ENCODE results near the gene POLR1B.
A peak's percentile ranks its signal among the peaks of the same experiment; 100 is the strongest.
"Not testable (repeated sequence)": the region's sequence is repeated elsewhere in the genome, so short reads cannot be mapped to it uniquely, and the experiment has no call there.

The POLR1B gene

GRCh38 chr2:112540906-112541305, 1.4 kb upstream of the POLR1B start:
- DNase-seq (ENCODE audit: low read depth in 2 of 2): no peak

- DNase-seq (ENCODE audit: low read depth in 2 of 2): no peak
These were observed 746 bp upstream of the POLR1B start for GRCh38 chr2:112541315-112542122.

DNA sequence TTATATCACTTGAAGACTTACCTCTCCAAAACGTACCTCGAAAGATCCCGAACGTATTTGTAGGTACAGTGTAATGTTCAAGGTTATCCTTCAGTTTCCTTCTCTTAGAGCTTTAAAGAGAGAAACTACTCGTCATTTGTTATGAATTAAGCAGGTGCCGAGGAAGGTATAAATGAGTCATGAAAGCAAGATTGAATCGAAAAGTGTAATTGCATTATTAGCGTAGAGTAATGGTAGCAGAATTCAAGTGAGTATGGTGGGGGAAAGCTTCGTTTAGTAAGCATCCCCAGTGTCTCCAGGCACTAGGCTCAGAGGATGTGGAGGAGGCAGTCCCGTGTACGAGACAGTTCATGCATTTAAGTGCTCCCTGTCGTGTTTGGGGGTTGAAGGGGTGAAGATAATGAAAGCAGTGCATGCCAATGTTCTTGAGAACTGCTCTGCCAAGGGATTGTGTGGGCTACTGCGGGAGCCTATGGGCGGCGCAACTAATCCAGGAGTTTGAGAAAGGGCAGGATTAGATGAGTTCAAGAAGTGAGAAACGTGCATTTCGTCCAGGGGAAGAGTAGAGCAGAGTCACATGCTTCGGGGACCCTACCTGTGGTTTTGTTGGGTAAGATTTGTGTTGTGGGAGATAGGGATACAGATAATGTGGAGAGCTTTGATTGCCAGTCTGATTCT, 858 bp downstream of the POLR1B start:
- no peak for DNase-seq (ENCODE audit: low read depth in 2 of 2)

- DNase-seq (ENCODE audit: low read depth in 2 of 2): no peak
These were observed 5.1 kb downstream of the POLR1B start for GRCh38 chr2:112547333-112547732.

- DNase-seq (ENCODE audit: low read depth in 2 of 2): no peak
These were observed 6.7 kb downstream of the POLR1B start for GRCh38 chr2:112548980-112549379.

DNA sequence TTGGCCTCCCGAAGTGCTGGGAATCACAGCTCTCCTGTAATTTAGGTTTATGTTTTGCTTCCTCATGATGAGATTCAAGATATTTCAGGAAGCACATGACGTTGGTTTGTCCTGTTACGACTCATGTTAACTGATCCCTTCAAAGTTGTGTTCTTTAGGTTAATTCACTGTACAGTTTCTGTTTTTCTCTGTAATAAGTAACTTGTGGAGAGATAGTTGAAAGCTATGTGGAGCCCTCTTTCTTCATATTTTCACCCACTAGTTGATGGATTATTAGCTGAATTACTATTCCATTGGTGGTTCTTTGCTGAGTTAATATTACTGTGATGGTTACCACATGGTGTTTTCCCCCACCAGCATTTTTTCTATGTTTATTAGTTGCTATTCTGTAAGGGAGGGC, 23.8 kb downstream of the POLR1B start:
- DNase-seq (ENCODE audit: low read depth in 2 of 2): no peak

GRCh38 chr2:112566508-112566907, 24.2 kb downstream of the POLR1B start:
- DNase-seq (ENCODE audit: low read depth in 2 of 2): not testable (repeated sequence)

DNA sequence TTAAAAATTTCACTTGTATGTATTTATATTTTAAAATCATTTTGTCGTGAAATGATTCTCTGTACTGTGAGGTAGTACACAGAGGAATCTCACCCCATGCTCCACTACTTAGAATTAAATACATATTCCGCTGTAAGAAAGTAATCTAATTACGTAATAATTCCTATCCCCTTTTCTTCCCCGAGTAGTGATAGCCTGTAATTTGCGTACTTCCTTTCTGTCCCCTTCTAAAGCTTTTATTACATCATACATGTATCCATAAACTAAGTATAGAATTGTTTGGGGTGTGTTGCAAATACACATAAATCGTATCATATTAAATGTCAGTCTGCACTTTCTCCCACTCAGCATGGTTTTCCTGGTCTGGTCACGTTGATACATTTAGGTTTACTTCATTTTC, 29.7 kb downstream of the POLR1B start:
- DNase-seq (ENCODE audit: low read depth in 2 of 2): no peak

DNA sequence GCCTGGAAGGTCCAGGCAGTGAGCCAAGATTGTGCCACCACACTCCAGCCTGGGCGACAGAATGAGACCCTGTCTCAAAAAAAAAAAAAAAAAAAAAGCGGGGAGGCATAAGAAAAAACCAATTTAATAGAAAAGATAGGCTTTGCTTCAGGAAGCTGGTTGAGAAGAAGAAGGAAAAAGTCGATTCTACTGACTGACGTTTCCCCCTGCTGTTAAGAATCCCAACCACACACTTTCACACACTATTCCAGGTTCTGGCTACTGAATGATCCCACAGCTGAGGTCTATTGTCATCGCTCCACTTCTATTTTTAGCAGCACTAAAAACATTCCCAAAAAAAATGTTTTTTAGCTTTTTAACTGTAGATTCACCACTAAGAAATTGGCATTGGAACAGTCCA, 35.5 kb downstream of the POLR1B start:
- DNase-seq (ENCODE audit: low read depth in 2 of 2): no peak

- no peak for DNase-seq (ENCODE audit: low read depth in 2 of 2)
These were observed 37.0 kb downstream of the POLR1B start for GRCh38 chr2:112579241-112579640.

GRCh38 chr2:112580084-112580483, 37.8 kb downstream of the POLR1B start:
- DNase-seq (ENCODE audit: low read depth in 2 of 2): no peak

DNA sequence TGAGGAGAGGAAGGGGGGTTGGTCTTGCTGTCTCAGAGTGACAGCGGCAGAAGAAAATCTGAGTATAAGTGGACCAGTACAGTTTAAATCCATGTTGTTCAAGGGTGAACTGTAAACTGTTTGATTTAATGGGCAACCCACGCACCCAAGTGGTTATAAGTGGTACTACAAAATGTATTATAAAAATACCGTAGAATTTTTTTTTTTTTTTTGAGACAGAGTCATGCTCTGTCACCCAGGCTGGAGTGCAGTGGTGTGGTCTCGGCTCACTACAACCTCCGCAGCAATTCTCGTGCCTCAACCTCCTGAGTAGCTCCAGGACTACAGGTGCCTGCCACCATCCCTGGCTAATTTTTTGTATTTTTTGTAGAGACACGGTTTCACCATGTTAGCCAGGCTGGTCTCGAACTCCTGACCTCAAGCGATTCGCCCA, 40.1 kb downstream of the POLR1B start:
- DNase-seq (ENCODE audit: low read depth in 2 of 2): peak in 1 of 2 donors; percentile 8

DNA sequence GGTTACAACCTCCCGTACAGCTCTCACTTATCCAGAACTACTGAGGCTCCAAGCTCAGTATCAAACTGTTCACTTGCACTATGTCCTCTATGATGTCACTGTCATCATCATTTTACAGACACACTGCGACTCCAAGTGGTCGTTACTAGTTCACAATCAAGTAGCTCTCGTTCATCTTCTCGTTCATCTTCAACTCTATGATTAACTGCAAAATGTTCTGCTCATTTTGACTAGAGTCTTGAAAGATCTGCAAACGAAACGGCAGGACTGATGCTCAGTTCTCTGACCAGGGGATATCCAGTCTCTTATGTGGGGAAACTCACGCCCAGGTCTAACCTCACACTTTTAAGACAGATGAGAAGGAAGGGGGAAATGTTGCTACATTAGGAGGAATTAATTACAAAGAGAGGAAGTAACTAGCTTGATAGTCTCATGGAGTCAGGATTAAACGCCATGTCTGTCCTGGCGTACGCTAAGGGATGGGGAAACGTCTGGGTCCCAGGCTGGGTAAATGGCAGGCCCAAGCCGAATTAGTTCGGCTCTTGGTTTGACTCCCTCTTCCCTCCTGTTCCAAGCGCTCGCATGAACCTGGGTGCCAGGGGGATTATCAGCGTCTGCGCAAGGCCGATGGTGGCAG, 41.4 kb downstream of the POLR1B start:
- DNase-seq (ENCODE audit: low read depth in 2 of 2): no peak

GRCh38 chr2:112584134-112584890, 42.0 kb downstream of the POLR1B start, which contains the start of gene CHCHD5:
Gene CHCHD5, plus strand, starts transcription at chr2:112584609. Its CDS starts 39 bp downstream, at chr2:112584648.
- DNase-seq (ENCODE audit: low read depth in 2 of 2): peak; percentile 81 to 90

DNA sequence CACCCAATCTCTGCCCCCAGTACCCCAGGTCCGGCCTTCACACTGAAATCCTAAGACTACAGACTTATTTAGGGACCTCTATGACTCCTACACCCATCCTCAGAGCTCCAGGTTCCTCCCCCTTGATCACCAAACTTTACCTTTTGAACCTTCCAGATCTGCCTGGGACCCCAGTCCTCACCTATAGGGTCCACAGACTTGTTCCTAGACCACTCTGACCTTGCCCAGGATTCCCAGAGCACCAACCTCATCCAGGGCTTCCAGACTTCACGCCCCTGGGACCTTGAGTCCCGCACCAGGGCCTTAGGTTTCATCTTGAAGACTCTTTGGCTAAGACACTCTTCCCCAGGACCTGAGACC, 42.6 kb downstream of the POLR1B start:
- no peak for DNase-seq (ENCODE audit: low read depth in 2 of 2)

GRCh38 chr2:112585400-112585799, 43.1 kb downstream of the POLR1B start:
- DNase-seq (ENCODE audit: low read depth in 2 of 2): no peak

DNA sequence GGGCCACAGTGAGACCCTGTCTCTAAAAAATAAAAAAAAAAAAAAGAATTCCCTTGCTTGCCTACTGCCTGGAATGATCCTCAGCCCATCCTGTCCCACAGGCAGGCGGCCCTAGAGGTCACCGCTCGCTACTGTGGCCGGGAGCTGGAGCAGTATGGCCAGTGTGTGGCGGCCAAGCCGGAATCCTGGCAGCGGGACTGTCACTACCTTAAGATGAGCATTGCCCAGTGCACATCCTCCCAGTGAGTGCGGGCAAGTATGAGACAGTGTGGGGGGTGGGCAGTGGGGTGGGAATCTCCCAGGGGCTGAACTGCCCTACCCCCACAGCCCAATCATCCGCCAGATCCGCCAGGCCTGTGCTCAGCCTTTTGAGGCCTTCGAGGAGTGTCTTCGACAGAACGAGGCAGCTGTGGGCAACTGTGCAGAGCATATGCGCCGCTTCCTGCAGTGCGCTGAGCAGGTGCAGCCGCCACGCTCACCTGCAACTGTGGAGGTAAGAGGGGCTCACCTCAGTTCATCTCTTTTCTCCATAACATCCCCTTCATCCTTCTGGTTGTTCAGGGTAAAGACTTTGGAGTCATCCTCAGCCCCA, 43.7 kb downstream of the POLR1B start:
- no peak for DNase-seq (ENCODE audit: low read depth in 2 of 2)

DNA sequence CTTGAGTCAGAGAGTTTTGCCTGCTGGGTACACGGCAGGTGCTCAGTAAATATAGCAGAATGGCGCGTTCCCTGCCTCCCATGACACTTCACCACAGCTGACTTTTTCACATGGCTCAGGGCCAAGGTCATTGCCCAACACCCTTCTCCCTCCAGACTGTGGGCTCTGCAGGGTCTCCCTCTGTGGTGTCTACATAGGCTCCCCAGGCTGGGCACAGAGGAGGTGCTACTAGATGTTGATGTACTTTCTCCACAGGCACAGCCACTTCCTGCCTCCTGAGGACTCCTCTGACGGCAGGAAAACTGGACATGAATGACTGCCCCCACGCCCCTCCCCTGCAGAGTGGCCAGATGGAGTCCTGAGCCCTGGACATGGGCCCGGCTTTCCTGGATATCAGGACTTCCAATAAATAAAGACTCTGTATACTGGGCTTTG, 46.4 kb downstream of the POLR1B start:
- DNase-seq (ENCODE audit: low read depth in 2 of 2): no peak

DNA sequence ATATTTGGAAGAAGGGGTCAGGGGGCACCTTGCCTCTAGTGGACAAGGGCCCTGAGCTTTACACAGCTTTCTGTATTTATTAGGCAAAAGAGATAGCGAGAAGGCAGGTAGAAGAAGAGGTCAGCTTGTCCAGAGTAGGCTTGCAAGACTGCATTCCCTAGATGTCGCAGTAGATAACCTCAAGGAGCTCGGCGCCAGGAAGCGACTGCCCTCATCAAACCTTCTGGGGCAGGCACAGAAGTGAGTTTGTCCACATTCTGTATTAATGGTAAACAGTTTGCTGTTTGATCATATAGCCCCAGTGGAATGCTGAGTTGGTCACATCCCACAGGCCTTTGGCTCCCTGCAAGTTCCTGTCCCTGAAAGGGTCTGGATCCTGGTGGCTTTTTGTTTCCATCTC, 49.1 kb downstream of the POLR1B start:
- no peak for DNase-seq (ENCODE audit: low read depth in 2 of 2)

GRCh38 chr2:112593736-112594135, 51.5 kb downstream of the POLR1B start:
- no peak for DNase-seq (ENCODE audit: low read depth in 2 of 2)

DNA sequence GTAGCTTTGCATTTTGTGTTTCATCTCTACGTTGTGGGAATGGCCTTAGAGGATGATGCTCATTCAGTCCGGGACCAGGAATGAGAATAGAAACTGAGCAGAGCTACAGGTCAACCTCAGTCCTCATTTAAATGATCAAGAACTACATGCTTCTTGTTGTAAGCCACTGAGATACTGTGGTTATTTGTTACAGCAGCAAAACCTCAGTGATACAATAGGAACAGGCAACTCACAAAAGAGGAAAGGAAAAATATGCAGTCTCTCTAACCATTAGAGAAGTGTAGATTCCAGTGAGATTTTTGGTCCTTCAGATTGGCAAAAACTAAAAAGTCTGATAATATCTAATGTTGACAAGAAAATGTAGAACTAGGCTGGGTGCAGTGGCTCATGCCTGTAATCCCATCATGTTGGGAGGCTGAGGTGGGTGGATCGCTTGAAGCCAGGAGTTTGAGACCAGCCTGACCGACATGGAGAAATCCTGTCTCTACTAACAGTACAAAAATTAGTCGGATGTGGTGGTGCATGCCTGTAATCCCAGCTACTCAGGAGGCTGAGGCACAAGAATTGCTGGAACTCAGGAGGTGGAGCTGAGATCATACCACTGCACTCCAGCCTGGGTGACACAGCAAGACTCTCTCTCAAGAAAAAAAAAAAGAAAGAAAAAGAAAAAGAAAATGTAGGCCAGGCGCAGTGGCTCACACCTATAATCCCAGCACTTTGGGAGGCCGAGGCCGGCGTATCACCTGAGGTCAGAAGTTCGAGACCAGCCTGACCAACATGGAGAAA, 55.5 kb downstream of the POLR1B start:
- DNase-seq (ENCODE audit: low read depth in 2 of 2): no peak
